Measurements from ENCODE around the gene KRTAP9-3. TPM values are rescaled to one million over a fixed set of nuclear protein-coding genes. Genes with fewer than 3 reads are reported as not detected.

Gene KRTAP9-3
- total and polyA plus RNA-seq, 2 experiments from 2014 or later: not detected

GRCh38 chr17:41211845-41212466, 20.3 kb upstream of the KRTAP9-3 start:
- Mint-ChIP-seq H3K9me3 (peaks cover 12% of the 10 kb centered on the region), H3K27me3 (ENCODE audit: insufficient read depth, low read depth, poor library complexity) (peaks cover 5% of the 10 kb centered on the region), H3K36me3 (ENCODE audit: low read depth) (0 out of 3 replicates have a peak, but pooled peaks cover 4% of the 10 kb centered on the region), H3K4me1 (no peaks in the 10 kb centered on the region), H3K4me3 (no peak overlapping the region), H3K27ac (no peak overlapping the region)
- Histone ChIP-seq H3K36me3 (ENCODE audit: insufficient read depth) (peaks cover 4% of the 10 kb centered on the region; the same call in 1 of the 2 replicates), H3F3A (replicated peaks; ENCODE audit: low read depth) (no peaks in the 10 kb centered on the region), H4K20me1 (replicated peaks; ENCODE audit: insufficient read depth) (no peaks in the 10 kb centered on the region), H3K27me3 (ENCODE audit: insufficient read depth) (no peaks in the 10 kb centered on the region), H3K79me2 (replicated peaks; ENCODE audit: insufficient read depth) (no peaks in the 10 kb centered on the region), H3K4me2 (no peak overlapping the region), H3K27ac (ENCODE audit: low read depth) (no peak overlapping the region), H3K4me3 (no peak overlapping the region), H2AFZ (no peak overlapping the region), H3K4me1 (ENCODE audit: insufficient read depth) (no peaks in the 10 kb centered on the region), H3K9me2 (ENCODE audit: insufficient read depth) (no peaks in the 10 kb centered on the region)
- ATAC-seq (no peak), DNase-seq (ENCODE audit: low spot score) (no peak)
- no peak for TF ChIP-seq CTCF (conservative IDR thresholded peaks at IDR 0.05; ENCODE audit: low read depth in 2 of 2)

- no peaks in the 10 kb centered on the region for H3K4me1 ChIP-seq (ENCODE audit: insufficient read depth)
- H3K9me2 ChIP-seq (ENCODE audit: insufficient read depth): no peaks in the 10 kb centered on the region
- H3K36me3 Mint-ChIP-seq (ENCODE audit: low read depth): 0 out of 3 replicates have a peak, but pooled peaks cover 4% of the 10 kb centered on the region
- H3K27ac Mint-ChIP-seq: no peak overlapping the region; the same call in 1 of the 2 replicates
- H3K4me3 ChIP-seq: no peak overlapping the region
- peaks cover 5% of the 10 kb centered on the region for H3K27me3 Mint-ChIP-seq (ENCODE audit: insufficient read depth, low read depth, poor library complexity)
- DNase-seq (ENCODE audit: low spot score) (no peak), ATAC-seq (no peak)
- H3K27me3 ChIP-seq (ENCODE audit: insufficient read depth): no peaks in the 10 kb centered on the region
- peaks cover 8% of the 10 kb centered on the region; the same call in 2 of the 3 replicates for H3K9me3 Mint-ChIP-seq
- no peak overlapping the region for H3K4me2 ChIP-seq
- H3K4me1 Mint-ChIP-seq: no peaks in the 10 kb centered on the region
- no peaks in the 10 kb centered on the region for H3F3A ChIP-seq (replicated peaks; ENCODE audit: low read depth)
- H3K4me3 Mint-ChIP-seq: no peak overlapping the region
- no peaks in the 10 kb centered on the region for H3K79me2 ChIP-seq (replicated peaks; ENCODE audit: insufficient read depth)
- no peaks in the 10 kb centered on the region for H4K20me1 ChIP-seq (replicated peaks; ENCODE audit: insufficient read depth)
- peaks cover 2% of the 10 kb centered on the region; the same call in 1 of the 2 replicates for H3K36me3 ChIP-seq (ENCODE audit: insufficient read depth)
- no peak overlapping the region for H2AFZ ChIP-seq
- no peak overlapping the region for H3K27ac ChIP-seq (ENCODE audit: low read depth)
- TF ChIP-seq NANOG (IDR thresholded peaks at IDR 0.05; ENCODE audit: borderline replicate concordance): no peak
- TF ChIP-seq JUNB (IDR thresholded peaks at IDR 0.05; ENCODE audit: unreplicated experiment): no peak
- no peak for TF ChIP-seq STAT1 (IDR thresholded peaks at IDR 0.05; ENCODE audit: unreplicated experiment)
- TF ChIP-seq ZNF462 (CRISPR knock-in tag; IDR thresholded peaks at IDR 0.05): no peak
- TF ChIP-seq REST (IDR thresholded peaks at IDR 0.05; ENCODE audit: unreplicated experiment): no peak
- TF ChIP-seq EZH2phosphoT487 (IDR thresholded peaks at IDR 0.05; ENCODE audit: unreplicated experiment): no peak
- TF ChIP-seq CREB1 (CRISPR knock-in tag; IDR thresholded peaks at IDR 0.05; ENCODE audit: low read depth): no peak
Measured at GRCh38 chr17:41212524-41213169, 19.6 kb upstream of the KRTAP9-3 start.
